Glomerular visceral epithelial cell (primary cell): Measurements from ENCODE around the gene SERAC1.
A peak's percentile ranks its signal among the peaks of the same experiment; 100 is the strongest.
"Not testable (repeated sequence)": the region's sequence is repeated elsewhere in the genome, so short reads cannot be mapped to it uniquely, and the experiment has no call there.

Experiments
- DNase-seq: peaks from one replicate; pipeline ENCODE4 v3.0.0-alpha.2; 2016; ENCODE audit errors: extremely low spot score

Gene SERAC1

DNA sequence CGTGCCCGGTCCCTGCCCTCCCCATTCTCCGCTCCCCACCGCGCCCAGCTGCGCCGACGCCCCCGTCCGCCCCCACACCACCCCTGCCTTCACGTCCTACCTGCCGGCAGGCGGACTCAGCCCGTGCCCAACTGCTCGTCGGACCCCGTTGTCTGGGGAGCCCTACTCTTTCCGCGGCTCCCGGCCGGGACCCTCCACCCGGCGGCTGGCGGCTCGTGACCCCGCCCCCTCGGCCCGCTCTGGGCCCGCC is at the start of gene SERAC1:
Gene SERAC1 (minus strand): TSS at position 223 of the 250 bp plus-strand sequence. CDS start 9,899 bp downstream, outside the sequence.
- no peak for DNase-seq

DNA sequence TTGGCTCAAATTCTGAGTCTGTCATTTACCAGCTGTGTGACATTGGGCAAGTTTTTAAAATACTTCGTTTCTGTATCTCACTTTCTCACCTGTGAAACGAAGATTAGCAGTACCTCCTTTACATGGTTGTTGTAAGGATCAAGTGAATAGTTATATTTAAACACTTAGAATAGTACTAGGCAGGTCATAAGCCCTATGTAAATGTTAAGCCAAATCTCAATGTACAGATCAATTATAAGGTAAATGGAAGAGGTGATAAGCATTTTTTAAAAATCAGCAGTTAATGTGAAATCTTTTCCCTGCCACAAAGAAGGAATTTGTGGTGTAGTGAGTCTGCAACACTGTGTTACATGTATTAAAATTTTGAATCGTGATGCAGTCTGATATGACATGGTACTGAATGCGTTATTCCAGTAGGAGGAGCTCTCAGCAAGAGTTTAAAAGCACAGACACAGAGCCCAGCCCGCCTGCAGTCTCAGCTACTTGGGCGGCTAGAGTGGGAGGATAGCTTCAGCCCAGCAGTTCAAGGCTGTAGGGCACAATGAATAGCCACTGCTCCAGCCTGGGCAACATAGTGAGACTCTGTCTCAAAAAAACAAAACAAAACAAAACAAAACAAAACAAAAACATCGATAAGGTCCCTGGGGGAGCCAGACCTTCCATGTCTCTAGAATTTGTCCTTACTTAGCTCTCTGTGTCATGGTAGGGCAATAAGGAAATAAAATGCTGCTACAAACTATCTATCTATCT is 46.0 kb upstream of the SERAC1 start:
- DNase-seq, result peak; percentile 78

DNA sequence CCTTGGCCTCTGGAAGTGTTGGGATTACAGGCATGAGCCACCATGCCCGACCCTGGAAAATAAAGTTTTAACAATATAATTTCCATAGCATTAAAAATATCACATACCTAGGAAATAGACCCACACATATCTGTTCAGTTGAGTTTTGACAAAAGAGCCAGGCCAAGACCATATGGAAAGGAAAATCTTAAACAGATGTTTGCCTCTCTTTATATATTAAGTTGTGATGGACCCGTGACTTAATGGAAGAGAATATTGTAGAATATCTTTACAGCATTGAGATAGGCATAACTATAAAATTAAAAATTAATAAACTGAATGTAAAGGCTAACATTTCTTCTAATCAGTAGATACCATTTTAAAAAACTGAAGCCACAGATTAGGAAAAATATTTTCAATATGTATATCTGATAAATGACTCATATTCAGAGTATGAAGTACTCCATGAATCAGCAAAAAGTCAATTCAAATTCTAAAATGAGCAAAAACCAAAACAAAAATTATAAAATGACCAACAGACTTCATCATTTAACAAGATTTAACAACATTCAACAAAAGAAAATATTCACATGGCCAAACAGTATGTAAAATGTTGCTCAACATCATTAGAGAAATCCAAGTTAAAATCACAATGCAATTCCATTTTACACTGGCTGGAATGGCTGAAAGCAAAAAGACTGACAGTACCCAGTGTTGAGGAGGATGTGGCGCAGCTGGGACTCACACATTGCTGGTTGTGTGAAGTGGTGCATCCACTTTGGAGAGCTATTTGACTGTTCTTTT is 43.4 kb upstream of the SERAC1 start:
- DNase-seq, result no peak

DNA sequence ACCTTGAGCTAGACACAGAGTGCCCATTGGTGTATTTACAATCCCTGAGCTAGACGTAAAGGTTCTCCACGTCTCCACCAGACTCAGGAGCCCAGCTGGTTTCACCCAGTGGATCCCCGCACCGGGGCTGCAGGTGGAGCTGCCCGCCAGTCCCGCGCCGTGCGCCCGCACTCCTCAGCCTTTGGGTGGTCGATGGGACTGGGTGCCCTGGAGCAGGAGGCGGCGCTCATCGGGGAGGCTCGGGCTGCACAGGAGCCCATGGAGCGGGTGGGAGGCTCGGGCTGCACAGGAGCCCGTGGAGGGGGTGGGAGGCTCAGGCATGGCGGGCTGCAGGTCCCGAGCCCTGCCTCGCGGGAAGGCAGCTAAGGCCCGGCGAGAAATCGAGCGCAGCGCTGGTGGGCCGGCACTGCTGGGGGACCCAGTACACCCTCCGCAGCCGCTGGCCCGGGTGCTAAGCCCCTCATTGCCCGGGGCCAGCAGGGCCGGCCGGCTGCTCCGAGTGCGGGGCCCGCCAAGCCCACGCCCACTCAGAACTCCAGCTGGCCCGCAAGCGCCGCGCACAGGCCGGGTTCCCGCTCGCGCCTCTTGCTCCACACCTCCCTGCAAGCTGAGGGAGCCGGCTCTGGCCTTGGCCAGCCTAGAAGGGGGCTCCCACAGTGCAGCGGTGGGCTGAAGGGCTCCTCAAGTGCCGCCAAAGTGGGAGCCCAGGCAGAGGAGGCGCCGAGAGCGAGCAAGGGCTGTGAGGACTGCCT is 41.7 kb upstream of the SERAC1 start:
- DNase-seq, result not testable (repeated sequence)

DNA sequence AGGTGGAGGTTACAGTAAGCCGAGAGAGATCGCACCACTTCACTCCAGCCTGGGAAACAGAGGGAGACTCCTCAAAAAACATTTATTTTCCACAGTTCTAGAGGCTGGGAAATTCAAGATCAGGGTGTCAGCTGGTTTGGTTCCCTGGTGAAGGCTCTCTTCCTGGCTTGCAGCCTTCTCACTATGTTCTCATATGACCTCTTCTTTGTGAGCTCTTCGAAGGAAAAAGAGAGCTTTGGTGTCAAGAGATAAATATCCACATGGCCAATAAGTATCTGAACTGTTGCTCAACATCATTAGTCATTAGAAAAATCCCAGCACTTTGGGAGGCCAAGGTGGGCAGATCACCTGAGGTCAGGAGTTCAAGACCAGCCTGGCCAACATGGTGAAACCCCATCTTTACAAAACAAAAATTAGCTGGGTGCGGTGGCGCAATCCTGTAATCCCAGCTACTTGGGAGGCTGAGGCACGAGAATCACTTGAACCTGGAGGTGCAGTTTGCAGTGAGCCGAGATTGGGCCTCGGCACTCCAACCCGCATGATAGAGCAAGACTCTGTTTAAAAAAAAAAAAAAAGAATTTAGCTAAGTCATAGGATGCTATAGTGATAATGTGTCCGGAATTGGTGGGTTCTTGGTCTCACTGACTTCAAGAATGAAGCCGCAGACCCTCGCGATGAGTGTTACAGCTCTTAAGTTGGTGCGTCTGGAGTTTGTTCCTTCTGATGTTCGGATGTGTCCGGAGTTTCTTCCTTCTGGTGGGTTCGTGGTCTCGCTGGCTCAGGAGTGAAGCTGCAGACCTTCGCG is 40.4 kb upstream of the SERAC1 start:
- DNase-seq, result not testable (repeated sequence)

DNA sequence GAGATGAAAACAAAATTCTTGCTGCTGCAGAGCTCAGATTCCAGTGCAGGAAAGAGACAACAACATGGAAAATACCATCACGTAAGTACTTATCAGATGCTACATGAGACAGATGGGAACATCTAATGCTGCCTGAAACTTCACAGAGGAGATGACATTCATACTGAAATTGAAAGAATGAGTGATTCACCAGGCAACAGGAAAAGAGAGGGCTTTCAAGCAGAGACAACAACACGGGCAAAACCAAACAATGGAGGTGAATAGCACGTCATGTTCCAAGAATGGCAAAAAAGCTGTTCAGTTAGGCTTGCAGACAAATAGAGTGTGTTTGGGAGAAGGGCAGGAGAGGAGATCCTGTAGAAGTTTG is 39.3 kb upstream of the SERAC1 start:
- DNase-seq, result peak; percentile 26

DNA sequence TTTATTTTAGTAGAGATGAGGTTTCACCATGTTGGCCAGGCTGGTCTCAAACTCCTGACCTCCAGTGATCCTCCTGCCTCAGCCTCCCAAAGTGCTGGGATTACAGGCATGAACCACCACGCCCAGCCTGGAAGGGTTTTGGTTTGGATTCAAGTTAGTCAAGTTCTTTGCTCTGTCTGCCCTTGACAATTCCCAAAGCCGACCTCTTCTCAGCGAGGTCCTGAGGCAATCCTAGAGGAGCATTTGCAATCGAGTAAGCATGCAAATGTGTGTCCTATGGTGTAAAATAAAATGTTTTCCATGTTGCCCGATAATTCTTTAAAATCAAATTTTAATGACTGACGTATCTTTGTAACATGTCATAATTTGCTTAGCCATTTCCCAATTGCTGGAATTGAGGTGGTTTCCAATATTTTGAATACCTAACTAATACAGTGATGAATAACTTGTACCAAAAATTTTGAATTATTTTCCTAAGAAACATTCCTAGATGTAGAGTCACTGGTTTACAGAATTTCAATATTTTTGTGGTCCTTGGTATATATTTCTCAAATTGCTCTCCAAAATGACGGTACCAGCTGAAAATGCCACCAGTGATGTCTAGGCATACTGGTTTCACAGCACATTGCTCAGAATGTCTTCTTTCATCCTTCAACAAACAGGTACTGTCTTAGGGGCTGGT is 38.8 kb upstream of the SERAC1 start:
- DNase-seq, result no peak

DNA sequence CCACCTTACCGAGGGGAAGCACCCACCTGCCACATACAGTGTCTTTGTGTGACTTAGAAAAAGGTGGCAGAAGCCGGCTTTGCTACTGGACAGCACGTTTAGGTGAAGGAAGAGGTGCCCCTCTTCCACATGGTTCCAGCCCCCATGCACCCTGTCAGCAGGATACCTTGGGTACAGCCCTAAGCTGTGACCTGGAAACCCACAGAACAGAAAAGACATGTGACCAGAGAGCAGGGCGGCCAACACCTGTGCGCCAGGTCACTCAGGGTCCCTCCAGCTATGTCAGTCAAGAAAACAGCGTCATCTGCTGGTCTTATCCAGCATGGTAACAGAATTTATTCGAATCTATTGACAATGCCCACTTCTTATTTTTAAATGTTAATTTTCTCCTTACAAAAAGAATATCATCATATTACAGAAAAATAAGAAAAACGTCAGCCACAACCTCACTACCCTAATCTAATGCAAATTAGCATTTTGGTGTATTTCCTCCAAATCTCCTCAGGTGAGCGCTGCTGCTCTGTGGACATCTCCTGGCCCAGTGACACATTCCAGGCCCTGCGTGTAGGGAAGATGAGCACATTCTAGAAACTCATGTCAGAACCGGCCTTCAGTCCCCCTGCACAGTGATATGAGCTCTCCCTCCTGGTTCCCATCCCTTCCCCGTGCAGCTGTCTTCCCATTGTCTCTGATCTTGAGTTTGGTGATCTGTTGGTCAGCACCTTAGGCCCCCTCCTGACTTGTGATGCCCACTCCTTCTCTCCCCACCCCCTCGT is 37.3 kb upstream of the SERAC1 start:
- no peak for DNase-seq

DNA sequence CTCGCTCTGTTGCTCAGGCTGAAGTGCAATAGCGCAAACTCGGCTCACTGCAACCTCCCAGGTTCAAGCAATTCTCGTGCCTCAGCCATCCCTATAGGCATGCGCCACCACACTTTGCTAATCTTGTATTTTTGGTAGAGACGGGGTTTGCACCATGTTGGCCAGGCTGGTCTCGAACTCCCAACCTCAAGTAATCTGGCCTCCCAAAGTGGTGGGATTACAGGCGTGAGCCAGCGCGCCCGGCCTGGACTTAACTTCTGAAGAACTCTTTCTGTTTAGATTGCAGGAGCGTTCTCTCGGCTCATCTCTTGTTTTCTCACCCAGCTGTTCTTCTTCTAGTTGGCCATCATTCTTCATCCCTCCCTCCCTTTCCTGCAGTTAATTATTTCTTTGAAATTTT is 30.4 kb upstream of the SERAC1 start:
- DNase-seq, result no peak

DNA sequence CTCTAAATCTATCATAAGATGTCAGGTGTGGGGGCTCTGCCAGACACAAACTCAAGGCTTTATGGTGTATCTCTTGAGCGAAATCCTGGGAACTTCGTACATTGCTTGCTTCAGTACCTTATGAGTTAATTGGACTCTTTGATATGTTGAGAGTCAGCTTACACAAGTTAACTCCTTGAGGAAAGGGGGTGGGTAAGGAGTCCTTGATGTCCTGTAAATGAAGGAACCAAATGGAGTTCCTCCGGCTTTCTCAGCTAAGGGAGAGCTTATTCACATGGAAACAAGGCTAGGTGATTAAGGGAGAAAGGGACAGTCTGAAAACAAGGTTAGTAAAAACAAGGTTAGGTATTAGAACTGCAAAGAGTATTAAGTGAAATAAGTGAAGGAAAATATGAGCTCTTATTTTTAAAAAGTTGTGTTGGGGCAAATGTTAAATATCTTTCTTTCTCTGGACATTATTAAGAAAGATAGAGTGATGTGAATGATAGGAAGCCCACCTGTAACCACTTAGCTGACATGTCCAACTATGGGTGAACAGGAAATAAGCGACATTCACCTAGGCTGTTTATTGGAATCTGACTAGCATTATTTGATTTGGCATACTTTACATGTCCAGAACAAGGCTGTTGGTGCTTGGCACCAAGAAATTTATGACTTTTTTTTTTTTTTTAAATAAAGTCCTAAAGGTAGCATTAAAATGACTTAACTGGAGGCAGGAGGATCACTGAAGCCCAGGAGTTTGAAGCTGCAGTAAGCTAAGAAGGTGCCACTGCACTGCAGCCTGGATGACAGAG is 26.6 kb upstream of the SERAC1 start:
- no peak for DNase-seq

DNA sequence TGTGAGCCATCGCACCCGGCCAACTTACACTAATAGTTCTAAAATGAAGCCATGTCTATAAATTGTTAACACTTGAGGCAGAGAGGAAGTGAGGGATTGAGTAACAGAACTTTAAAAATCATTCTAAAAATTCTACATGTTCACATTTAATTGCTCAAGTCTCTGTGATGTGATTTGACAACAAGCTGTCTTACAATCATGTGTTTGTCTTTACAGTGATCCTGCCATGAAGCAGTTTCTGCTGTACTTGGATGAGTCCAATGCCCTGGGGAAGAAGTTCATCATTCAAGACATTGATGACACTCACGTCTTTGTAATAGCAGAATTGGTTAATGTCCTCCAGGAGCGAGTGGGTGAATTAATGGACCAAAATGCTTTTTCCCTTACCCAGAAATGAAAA is 23.7 kb upstream of the SERAC1 start:
- DNase-seq, result no peak

DNA sequence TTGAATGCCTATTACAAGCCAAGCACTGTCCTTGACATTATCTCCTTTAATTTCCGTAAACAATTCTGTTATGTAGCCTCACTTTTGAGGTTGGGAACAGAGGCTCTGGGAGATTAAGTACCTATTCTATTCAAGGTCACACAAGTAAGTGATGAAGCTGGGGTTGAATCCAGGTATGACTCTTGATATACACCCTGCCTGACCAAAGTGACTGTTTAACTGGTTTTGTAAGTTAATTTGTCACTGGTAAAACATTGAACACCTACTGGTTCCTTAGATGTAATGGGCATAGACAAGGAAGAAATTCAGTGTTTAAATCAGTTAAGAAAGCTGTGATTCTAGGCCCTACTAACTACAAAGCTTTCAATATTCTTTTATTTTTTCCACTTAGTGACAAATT is 23.0 kb upstream of the SERAC1 start:
- no peak for DNase-seq

DNA sequence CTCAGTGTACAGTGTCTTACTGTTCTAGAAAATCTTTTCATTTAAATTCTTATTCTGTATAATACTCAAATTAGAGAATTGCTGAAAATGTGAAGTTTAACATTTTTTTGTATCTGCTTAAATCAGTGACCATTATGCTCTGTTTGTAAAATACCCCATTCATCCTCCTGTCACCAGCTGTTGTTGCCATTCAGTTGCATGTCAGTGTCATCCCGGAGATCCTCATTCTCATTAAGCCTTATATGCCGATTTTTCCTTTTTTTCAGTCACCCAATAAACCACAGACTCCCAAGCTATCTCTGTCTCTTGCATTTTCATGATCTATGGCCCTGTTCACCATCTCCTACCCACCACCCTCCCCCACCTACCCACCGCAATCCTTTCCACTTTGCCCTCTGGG is 20.5 kb upstream of the SERAC1 start:
- DNase-seq, result no peak

DNA sequence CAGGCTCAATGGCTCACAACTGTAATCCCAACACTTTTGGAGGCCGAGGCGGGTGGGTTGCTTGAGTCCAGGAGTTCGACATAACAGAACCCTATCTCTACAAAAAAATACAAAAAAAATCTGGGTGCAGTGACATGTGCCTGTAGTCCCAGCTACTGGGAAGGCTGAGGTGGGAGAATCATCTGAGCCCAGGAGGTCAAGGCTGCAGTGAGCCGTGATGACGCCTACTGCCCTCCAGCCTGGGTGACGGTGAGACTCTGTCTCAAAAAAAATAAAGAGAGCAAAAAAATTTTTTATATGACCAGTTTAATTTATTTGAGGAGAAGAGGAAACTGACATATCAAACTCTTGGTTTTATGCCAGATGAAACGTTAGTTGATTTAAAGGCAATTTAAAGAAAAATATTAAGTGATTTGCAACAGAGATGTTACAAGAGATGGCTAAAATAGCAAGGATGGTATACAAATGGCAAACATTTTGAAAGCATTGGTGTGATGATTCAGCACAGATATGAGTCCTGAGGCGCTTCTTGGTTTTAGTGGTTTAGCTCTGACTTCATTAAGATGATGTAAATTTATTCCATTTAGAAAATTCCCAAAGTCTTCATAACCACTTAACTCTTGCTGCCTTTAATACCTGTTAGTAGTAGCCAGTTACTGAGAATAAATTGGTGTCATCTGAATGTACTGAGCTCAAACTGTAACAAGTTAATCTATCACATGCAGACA is 17.8 kb upstream of the SERAC1 start:
- DNase-seq, result peak; percentile 63

DNA sequence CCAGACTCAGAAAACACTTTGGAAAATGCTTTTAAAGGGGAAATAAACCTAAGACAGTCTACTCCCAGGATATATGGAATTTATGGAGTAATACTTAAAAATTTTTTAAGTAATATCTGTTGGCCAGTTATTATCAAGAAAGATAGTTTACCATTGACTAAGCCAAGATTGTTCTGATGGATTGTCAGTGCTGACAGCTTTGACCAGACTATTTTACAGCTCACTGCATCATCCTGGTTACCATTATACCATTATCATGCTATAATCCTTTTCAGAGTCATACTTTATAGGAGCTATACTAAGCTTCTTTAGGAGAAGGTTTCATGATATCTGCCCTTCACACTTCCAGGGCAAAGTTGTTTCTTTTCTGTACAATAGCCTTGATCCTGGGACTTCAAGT is 16.5 kb upstream of the SERAC1 start:
- peak; percentile 42 for DNase-seq

DNA sequence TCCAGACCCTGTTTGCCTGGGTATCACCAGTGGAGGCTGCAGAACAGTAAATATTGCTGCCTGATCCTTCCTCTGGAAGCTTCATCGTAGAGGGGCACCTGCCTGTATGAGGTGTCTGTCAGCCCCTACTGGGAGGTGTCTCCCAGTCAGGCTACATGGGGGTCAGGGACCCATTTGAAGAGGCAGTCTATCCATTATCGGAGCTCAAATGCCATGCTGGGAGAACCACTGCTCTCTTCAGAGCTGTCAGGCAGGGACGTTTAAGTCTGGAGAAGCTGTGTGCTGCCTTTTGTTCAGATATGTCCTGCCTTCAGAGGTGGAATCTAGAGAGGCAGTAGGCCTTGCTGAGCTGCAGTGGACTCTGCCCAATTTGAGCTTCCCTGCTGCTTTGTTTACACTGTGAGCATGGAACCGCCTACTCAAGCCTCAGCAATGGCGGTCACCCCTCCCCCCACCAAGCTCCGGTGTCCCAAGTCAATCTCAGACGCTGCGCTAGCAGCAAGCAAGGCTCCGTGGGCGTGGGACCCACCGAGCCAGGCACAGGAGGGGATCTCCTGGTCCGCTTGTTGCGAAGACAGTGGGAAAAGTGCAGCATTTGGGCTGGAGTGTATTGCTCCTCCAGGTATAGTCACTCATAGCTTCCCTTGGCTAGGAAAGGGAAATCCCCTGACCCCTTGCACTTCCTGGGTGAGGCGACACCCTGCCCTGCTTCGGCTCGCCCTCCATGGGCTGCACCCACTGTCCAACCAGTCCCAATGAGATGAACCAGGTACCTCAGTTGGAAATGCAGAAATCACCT is 15.3 kb upstream of the SERAC1 start:
- DNase-seq, result not testable (repeated sequence)

DNA sequence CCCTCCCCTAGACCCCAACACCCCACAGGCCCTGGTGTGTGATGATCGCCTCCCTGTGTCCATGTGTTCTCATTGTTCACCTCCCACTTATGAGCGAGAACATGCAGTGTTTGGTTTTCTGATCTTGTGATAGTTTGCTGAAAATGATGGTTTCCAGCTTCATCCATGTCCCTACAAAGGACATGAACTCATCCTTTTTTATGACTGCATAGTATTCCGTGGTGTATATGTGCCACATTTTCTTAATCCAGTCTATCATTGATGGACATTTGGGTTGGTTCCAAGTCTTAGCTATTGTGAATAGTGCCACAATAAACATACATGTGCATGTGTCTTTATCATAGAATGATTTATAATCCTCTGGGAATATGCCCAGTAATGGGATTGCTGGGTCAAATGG is 9.7 kb upstream of the SERAC1 start:
- not testable (repeated sequence) for DNase-seq

DNA sequence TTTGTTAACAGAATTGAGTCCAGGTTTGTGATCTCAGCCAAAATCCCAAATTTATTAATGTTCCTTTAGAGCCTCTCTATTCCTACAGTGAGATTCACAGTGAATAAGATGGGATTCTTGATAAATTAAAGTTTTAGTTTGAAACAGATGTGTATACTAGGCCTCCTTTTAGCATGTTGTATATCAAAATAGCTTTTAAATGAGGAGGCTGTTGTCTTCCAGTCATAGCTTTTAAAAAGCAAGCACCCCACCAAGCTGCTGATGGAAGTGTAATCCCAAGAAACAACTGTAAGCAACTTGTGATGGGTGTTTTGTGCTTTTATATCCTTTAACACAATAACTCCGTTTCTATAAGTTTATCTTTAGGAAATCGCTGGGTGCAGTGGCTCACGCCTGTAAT is 7.0 kb upstream of the SERAC1 start:
- no peak for DNase-seq
